Esophagus muscularis mucosa (tissue), 3 donors: ENCODE data around the gene CBFA2T3.

Experiments used
- POLR2A ChIP-seq: fragments of 450-650 bp; IDR thresholded peaks from one replicate; pipeline ENCODE4 v1.6.1; 2017; ENCODE audit warnings: antibody characterized with exemption, moderate library complexity, mild to moderate bottlenecking, low read depth
- TF ChIP-seq, protein P1 (sequence below), 3 experiments: fragments of 200-600 bp in 2 of 3; fragments of 450-650 bp in 1 of 3; sonication (generic) in 2 of 3; IDR thresholded peaks; one replicate each; pipeline ENCODE4 v1.5.1; 2017 to 2019; ENCODE audit warnings: antibody characterized with exemption in 3 of 3, mild to moderate bottlenecking in 2 of 3, moderate library complexity in 1 of 3

DNA sequence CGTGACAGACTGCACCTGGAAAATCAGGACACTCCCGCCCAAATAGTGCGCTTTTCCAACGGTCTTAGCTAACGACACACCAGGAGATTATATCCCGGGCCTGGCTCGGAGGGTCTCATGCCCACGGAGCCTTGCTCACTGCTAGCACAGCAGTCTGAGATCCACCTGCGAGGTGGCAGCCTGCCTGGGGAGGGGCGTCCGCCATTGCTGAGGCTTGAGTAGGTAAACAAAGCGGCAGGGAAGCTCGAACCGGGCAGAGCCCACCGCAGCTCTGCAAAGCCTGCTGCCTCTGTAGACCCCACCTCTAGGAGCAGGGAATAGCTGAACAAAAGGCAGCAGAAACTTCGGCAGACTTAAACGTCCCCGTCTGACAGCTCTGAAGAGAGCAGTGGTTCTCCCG is 125.4 kb downstream of the CBFA2T3 start:
- TF ChIP-seq, protein P1, sequence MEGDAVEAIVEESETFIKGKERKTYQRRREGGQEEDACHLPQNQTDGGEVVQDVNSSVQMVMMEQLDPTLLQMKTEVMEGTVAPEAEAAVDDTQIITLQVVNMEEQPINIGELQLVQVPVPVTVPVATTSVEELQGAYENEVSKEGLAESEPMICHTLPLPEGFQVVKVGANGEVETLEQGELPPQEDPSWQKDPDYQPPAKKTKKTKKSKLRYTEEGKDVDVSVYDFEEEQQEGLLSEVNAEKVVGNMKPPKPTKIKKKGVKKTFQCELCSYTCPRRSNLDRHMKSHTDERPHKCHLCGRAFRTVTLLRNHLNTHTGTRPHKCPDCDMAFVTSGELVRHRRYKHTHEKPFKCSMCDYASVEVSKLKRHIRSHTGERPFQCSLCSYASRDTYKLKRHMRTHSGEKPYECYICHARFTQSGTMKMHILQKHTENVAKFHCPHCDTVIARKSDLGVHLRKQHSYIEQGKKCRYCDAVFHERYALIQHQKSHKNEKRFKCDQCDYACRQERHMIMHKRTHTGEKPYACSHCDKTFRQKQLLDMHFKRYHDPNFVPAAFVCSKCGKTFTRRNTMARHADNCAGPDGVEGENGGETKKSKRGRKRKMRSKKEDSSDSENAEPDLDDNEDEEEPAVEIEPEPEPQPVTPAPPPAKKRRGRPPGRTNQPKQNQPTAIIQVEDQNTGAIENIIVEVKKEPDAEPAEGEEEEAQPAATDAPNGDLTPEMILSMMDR (IDR thresholded peaks at IDR 0.05), result no peak
- no peak for TF ChIP-seq POLR2A
